ENCODE data around the gene KLHL12.

The KLHL12 gene

DNA sequence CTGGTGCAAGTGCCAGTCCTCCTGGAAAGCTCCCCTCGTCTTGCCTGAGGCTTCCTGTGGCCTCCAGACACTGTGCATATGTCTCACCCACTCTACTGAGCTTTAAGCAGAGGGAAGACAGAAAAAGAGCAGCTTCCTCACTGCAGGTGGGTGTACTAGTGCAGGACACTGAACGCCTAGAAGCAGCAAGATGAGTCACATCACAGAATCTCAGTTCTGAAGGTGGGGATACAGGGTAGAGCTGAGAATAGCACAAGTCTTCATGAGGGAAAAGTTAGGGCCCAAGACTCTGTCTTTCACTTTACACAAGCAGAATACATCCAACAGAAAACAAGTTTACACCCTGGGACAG, 78.9 kb downstream of the KLHL12 start:
- TF ChIP-seq TAF1 (IDR thresholded peaks at IDR 0.05; ENCODE audit: borderline replicate concordance, insufficient read depth, low read length) = no peak
- no peak for TF ChIP-seq POLR2AphosphoS5 (IDR thresholded peaks at IDR 0.05; ENCODE audit: low read depth, low read length)
- TF ChIP-seq, protein P1, sequence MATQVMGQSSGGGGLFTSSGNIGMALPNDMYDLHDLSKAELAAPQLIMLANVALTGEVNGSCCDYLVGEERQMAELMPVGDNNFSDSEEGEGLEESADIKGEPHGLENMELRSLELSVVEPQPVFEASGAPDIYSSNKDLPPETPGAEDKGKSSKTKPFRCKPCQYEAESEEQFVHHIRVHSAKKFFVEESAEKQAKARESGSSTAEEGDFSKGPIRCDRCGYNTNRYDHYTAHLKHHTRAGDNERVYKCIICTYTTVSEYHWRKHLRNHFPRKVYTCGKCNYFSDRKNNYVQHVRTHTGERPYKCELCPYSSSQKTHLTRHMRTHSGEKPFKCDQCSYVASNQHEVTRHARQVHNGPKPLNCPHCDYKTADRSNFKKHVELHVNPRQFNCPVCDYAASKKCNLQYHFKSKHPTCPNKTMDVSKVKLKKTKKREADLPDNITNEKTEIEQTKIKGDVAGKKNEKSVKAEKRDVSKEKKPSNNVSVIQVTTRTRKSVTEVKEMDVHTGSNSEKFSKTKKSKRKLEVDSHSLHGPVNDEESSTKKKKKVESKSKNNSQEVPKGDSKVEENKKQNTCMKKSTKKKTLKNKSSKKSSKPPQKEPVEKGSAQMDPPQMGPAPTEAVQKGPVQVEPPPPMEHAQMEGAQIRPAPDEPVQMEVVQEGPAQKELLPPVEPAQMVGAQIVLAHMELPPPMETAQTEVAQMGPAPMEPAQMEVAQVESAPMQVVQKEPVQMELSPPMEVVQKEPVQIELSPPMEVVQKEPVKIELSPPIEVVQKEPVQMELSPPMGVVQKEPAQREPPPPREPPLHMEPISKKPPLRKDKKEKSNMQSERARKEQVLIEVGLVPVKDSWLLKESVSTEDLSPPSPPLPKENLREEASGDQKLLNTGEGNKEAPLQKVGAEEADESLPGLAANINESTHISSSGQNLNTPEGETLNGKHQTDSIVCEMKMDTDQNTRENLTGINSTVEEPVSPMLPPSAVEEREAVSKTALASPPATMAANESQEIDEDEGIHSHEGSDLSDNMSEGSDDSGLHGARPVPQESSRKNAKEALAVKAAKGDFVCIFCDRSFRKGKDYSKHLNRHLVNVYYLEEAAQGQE (IDR thresholded peaks at IDR 0.05; ENCODE audit: insufficient read depth in 1 of 2, low read depth in 2 of 2, low read length in 2 of 2) = no peak
- no peak for TF ChIP-seq SIN3A (IDR thresholded peaks at IDR 0.05; ENCODE audit: borderline replicate concordance, insufficient read depth, low read length)
- no peak for TF ChIP-seq FOXP2 (optimal IDR thresholded peaks at IDR 0.05; ENCODE audit: borderline replicate concordance, extremely low read depth, extremely low read length, insufficient read depth)

GRCh38 chr1:202844935-202845334, 82.1 kb downstream of the KLHL12 start:
- TF ChIP-seq FOXP2 (optimal IDR thresholded peaks at IDR 0.05; ENCODE audit: borderline replicate concordance, extremely low read depth, extremely low read length, insufficient read depth) (no peak), TAF1 (IDR thresholded peaks at IDR 0.05; ENCODE audit: borderline replicate concordance, insufficient read depth, low read length) (no peak), SIN3A (IDR thresholded peaks at IDR 0.05; ENCODE audit: borderline replicate concordance, insufficient read depth, low read length) (no peak), POLR2AphosphoS5 (IDR thresholded peaks at IDR 0.05; ENCODE audit: low read depth, low read length) (no peak)
- TF ChIP-seq, protein P1 (IDR thresholded peaks at IDR 0.05; ENCODE audit: insufficient read depth in 1 of 2, low read depth in 2 of 2, low read length in 2 of 2) = no peak

DNA sequence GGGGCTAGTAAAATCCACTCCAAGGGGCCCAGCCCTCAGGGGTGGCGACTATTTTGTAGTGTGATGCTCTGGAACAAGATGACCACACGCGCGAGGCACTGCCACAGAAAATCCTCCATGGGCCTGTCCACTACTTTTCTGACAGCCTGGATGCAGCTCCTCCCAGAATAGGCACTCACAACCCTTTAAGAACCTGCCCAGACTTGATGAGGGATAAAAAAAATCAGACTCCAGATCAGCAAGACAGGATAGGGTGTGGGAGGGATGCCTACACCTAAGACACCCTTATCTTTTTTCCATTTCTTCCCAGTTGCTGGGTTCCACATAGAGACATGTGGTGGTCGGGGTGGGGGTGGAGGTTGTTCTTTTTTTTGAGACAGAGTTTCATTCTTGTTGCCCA, 82.8 kb downstream of the KLHL12 start:
- TF ChIP-seq SIN3A (IDR thresholded peaks at IDR 0.05; ENCODE audit: borderline replicate concordance, insufficient read depth, low read length) (no peak), FOXP2 (optimal IDR thresholded peaks at IDR 0.05; ENCODE audit: borderline replicate concordance, extremely low read depth, extremely low read length, insufficient read depth) (no peak), POLR2AphosphoS5 (IDR thresholded peaks at IDR 0.05; ENCODE audit: low read depth, low read length) (no peak), TAF1 (IDR thresholded peaks at IDR 0.05; ENCODE audit: borderline replicate concordance, insufficient read depth, low read length) (no peak)
- TF ChIP-seq, protein P1 (IDR thresholded peaks at IDR 0.05; ENCODE audit: insufficient read depth in 1 of 2, low read depth in 2 of 2, low read length in 2 of 2) = no peak

GRCh38 chr1:202843081-202843480, 84.0 kb downstream of the KLHL12 start:
- TF ChIP-seq POLR2AphosphoS5 (IDR thresholded peaks at IDR 0.05; ENCODE audit: low read depth, low read length) (no peak), FOXP2 (optimal IDR thresholded peaks at IDR 0.05; ENCODE audit: borderline replicate concordance, extremely low read depth, extremely low read length, insufficient read depth) (no peak), TAF1 (IDR thresholded peaks at IDR 0.05; ENCODE audit: borderline replicate concordance, insufficient read depth, low read length) (no peak), SIN3A (IDR thresholded peaks at IDR 0.05; ENCODE audit: borderline replicate concordance, insufficient read depth, low read length) (no peak)
- TF ChIP-seq, protein P1 (IDR thresholded peaks at IDR 0.05; ENCODE audit: insufficient read depth in 1 of 2, low read depth in 2 of 2, low read length in 2 of 2) = no peak
